Astrocyte (in vitro differentiated cells and primary cell): Measurements from ENCODE around the gene LDHD. TPM values are rescaled to one million over a fixed set of nuclear protein-coding genes. Genes with fewer than 3 reads are reported as not detected.
A peak's percentile ranks its signal among the peaks of the same experiment; 100 is the strongest.

Experiments
- DNase-seq: peaks from one replicate; pipeline ENCODE4 v3.0.0-alpha.2; 2010; ENCODE audit warnings: low read depth
- FAIRE-seq: peaks from 2 replicates; lab custom pipeline; 2011; peaks lifted over from hg19 to GRCh38; lab: Jason Lieb, UNC
- H2AFZ ChIP-seq: 2 replicates; pipeline ENCODE4 v1.6.0; 2012; ENCODE audit warnings: low read depth, low read length, inconsistent platforms
- H3K27ac ChIP-seq: 2 replicates; pipeline ENCODE4 v1.5.1; 2011; ENCODE audit warnings: low read depth, low read length, inconsistent platforms
- H3K27me3 ChIP-seq: 2 replicates; pipeline ENCODE4 v1.6.0; 2011; ENCODE audit warnings: low read length, inconsistent platforms; ENCODE audit not compliant: insufficient read depth
- H3K36me3 ChIP-seq: 2 replicates; pipeline ENCODE4 v1.5.1; 2011; ENCODE audit warnings: low read length, inconsistent platforms; ENCODE audit not compliant: insufficient read depth
- H3K4me1 ChIP-seq: 2 replicates; pipeline ENCODE4 v1.5.1; 2011; ENCODE audit warnings: low read length, inconsistent platforms; ENCODE audit not compliant: insufficient read depth
- H3K4me2 ChIP-seq: 2 replicates; pipeline ENCODE4 v1.6.0; 2012; ENCODE audit warnings: low read length, inconsistent platforms
- H3K4me3 ChIP-seq: 2 replicates; pipeline ENCODE4 v1.5.1; 2011; ENCODE audit warnings: low read depth, mild to moderate bottlenecking, low read length, inconsistent platforms; ENCODE audit not compliant: insufficient read depth
- H3K79me2 ChIP-seq: 2 replicates; pipeline ENCODE4 v1.6.0; 2012; ENCODE audit warnings: mild to moderate bottlenecking, low read length, inconsistent platforms; ENCODE audit not compliant: insufficient read depth
- H3K9ac ChIP-seq: 2 replicates; pipeline ENCODE4 v1.6.0; 2012; ENCODE audit warnings: mild to moderate bottlenecking, low read length, inconsistent platforms
- H3K9me3 ChIP-seq: 2 replicates; pipeline ENCODE4 v1.5.1; 2012; ENCODE audit warnings: low read depth, mild to moderate bottlenecking, low read length, inconsistent platforms; ENCODE audit not compliant: insufficient read depth
- H4K20me1 ChIP-seq: 2 replicates; pipeline ENCODE4 v1.6.0; 2012; ENCODE audit warnings: low read length, inconsistent platforms; ENCODE audit not compliant: insufficient read depth
- H3K27ac Mint-ChIP-seq: one replicate; pipeline ENCODE4 v1.8.0; 2021; ENCODE audit warnings: mild to moderate bottlenecking, mixed read lengths; ENCODE audit not compliant: unreplicated experiment
- H3K27me3 Mint-ChIP-seq: one replicate; pipeline ENCODE4 v1.8.0; 2021; ENCODE audit warnings: low read depth, mixed read lengths; ENCODE audit not compliant: unreplicated experiment
- H3K36me3 Mint-ChIP-seq: one replicate; pipeline ENCODE4 v1.8.0; 2021; ENCODE audit warnings: low read depth, mixed read lengths; ENCODE audit not compliant: unreplicated experiment
- H3K4me1 Mint-ChIP-seq: one replicate; pipeline ENCODE4 v1.8.0; 2021; ENCODE audit warnings: low read depth, mixed read lengths; ENCODE audit not compliant: unreplicated experiment
- H3K4me3 Mint-ChIP-seq: one replicate; pipeline ENCODE4 v1.8.0; 2021; ENCODE audit warnings: mild to moderate bottlenecking, moderate library complexity, mixed read lengths; ENCODE audit not compliant: unreplicated experiment
- H3K9me3 Mint-ChIP-seq: one replicate; pipeline ENCODE4 v1.8.0; 2021; ENCODE audit warnings: mild to moderate bottlenecking, mixed read lengths; ENCODE audit not compliant: unreplicated experiment
- EZH2 ChIP-seq: IDR thresholded peaks from 2 replicates; pipeline ENCODE4 v1.6.1; 2012; ENCODE audit warnings: mild to moderate bottlenecking, low read length, inconsistent platforms; ENCODE audit not compliant: insufficient read depth
- total RNA-seq: library from RNA; stranded (reverse); gene quantifications from 2 replicates; pipeline ENCODE4 v1.2.1, GENCODE V29; 2021
- TF ChIP-seq, protein P1 (sequence below): IDR thresholded peaks from 2 replicates; pipeline ENCODE4 v1.5.1; 2011; ENCODE audit warnings: low read depth, mild to moderate bottlenecking, inconsistent platforms, low read length, moderate library complexity; ENCODE audit not compliant: insufficient read depth

The LDHD gene
- total RNA-seq, 1 donor from 2014 or later, result not detected

DNA sequence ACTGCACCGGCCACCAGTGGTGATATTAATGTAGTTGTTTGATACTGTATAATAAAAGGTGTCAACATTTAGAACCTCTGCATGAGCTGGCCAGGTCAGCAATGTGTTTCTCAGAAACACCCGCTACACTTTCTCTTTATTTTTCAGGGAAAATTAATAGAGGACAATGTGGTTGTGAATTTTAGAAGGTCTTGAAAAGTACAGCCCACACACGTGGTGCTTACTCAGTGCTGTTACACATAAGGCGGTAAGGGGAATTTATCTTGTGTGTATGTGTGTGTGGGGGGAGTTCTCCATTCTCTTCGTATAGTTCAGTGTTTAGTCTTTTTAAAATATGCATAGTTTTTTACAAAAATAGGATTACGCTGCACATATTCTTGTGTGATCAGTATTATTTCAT is 27.4 kb upstream of the LDHD start:
- H3K27ac Mint-ChIP-seq, result no peak overlapping the region
- Histone ChIP-seq H3K27ac (no peak overlapping the region), H3K4me1 (no peaks in the 10 kb centered on the region), H3K4me2 (no peak overlapping the region), H3K79me2 (peaks cover 1% of the 10 kb centered on the region), H3K36me3 (no peaks in the 10 kb centered on the region), H3K27me3 (no peaks in the 10 kb centered on the region), H3K4me3 (no peak overlapping the region), H2AFZ (no peak overlapping the region), H3K9ac (no peak overlapping the region), H3K9me3 (no peaks in the 10 kb centered on the region), H4K20me1 (peaks cover under 1% of the 10 kb centered on the region)
- no peaks in the 10 kb centered on the region for H3K4me1 Mint-ChIP-seq
- TF ChIP-seq, protein P1, sequence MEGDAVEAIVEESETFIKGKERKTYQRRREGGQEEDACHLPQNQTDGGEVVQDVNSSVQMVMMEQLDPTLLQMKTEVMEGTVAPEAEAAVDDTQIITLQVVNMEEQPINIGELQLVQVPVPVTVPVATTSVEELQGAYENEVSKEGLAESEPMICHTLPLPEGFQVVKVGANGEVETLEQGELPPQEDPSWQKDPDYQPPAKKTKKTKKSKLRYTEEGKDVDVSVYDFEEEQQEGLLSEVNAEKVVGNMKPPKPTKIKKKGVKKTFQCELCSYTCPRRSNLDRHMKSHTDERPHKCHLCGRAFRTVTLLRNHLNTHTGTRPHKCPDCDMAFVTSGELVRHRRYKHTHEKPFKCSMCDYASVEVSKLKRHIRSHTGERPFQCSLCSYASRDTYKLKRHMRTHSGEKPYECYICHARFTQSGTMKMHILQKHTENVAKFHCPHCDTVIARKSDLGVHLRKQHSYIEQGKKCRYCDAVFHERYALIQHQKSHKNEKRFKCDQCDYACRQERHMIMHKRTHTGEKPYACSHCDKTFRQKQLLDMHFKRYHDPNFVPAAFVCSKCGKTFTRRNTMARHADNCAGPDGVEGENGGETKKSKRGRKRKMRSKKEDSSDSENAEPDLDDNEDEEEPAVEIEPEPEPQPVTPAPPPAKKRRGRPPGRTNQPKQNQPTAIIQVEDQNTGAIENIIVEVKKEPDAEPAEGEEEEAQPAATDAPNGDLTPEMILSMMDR, result no peak
- no peak for TF ChIP-seq EZH2
- FAIRE-seq (no peak), DNase-seq (no peak)
- no peak overlapping the region for H3K4me3 Mint-ChIP-seq
- H3K9me3 Mint-ChIP-seq, result peaks cover 4% of the 10 kb centered on the region
- H3K36me3 Mint-ChIP-seq, result no peaks in the 10 kb centered on the region
- peaks cover 18% of the 10 kb centered on the region for H3K27me3 Mint-ChIP-seq

DNA sequence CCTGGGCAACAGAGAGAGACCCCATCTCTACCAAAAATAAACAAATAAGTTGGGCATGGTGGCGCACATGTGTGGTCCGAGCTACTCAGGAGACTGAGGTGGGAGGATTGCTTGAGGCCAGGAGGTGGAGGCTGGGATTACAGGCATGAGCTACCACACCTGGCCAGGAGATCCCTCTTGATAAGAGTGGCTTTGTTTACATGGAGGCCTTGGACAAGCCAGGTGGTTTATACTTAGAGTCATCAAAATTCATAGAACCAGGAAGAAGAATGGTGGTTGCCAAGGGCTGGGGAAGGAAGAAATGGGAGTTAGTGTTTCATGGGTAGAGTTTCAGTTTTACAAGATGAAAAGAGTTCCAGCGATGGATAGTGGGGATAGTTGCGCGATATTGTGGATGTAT is 22.9 kb upstream of the LDHD start:
- Mint-ChIP-seq H3K27ac (no peak overlapping the region), H3K36me3 (no peaks in the 10 kb centered on the region), H3K27me3 (peaks cover 38% of the 10 kb centered on the region), H3K9me3 (peaks cover 2% of the 10 kb centered on the region), H3K4me3 (no peak overlapping the region), H3K4me1 (no peaks in the 10 kb centered on the region)
- Histone ChIP-seq H3K4me3 (no peak overlapping the region), H3K4me1 (no peaks in the 10 kb centered on the region), H3K36me3 (no peaks in the 10 kb centered on the region), H3K79me2 (no peaks in the 10 kb centered on the region), H2AFZ (no peak overlapping the region), H3K9ac (no peak overlapping the region), H3K27me3 (no peaks in the 10 kb centered on the region), H3K4me2 (no peak overlapping the region), H4K20me1 (no peaks in the 10 kb centered on the region), H3K9me3 (no peaks in the 10 kb centered on the region), H3K27ac (no peak overlapping the region)
- TF ChIP-seq, protein P1, result no peak
- TF ChIP-seq EZH2, result no peak
- FAIRE-seq (no peak), DNase-seq (no peak)

DNA sequence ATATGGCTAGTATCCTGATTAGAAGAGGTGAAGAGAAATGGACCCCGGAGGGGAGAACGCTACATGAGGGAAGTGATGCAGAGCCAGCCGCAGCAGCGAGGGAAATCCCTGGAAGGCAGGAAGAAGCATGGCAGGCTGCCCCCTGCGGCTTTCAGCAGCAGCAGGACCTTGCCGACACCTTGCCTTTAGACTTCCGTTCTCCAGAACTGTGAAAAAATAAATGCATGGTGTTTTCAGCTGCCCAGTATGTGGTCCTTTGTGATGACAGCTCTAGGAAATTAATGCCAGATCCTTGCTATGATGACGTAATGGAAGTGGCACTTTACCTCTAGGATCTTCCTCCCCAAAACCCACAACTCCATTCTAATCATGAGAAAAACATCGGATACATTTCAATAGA is 22.1 kb upstream of the LDHD start:
- FAIRE-seq, result no peak
- H3K9me3 Mint-ChIP-seq, result peaks cover 2% of the 10 kb centered on the region
- Histone ChIP-seq H3K4me1 (no peaks in the 10 kb centered on the region), H3K9me3 (no peaks in the 10 kb centered on the region), H3K27ac (no peak overlapping the region), H2AFZ (no peak overlapping the region), H3K4me2 (peak overlapping the region; percentile 14), H3K4me3 (no peak overlapping the region), H3K9ac (no peak overlapping the region), H3K79me2 (no peaks in the 10 kb centered on the region), H3K27me3 (no peaks in the 10 kb centered on the region), H4K20me1 (no peaks in the 10 kb centered on the region), H3K36me3 (no peaks in the 10 kb centered on the region)
- no peaks in the 10 kb centered on the region for H3K36me3 Mint-ChIP-seq
- H3K27ac Mint-ChIP-seq, result no peak overlapping the region
- TF ChIP-seq, protein P1, result no peak
- no peak for TF ChIP-seq EZH2
- peaks cover 36% of the 10 kb centered on the region for H3K27me3 Mint-ChIP-seq
- no peaks in the 10 kb centered on the region for H3K4me1 Mint-ChIP-seq
- DNase-seq, result no peak
- no peak overlapping the region for H3K4me3 Mint-ChIP-seq
